Raji (cell line): Measurements from ENCODE around the gene SPR.

Source experiments
- POLR2A ChIP-seq: IDR thresholded peaks from 2 replicates; pipeline ENCODE4 v1.6.1; 2011; ENCODE audit warnings: low read depth, low read length, control low read depth; ENCODE audit not compliant: insufficient read depth

Gene SPR

GRCh38 chr2:72887032-72887739, at the start of gene SPR:
Gene SPR, plus strand, starts transcription at chr2:72887408. Its CDS starts 25 bp downstream, at chr2:72887433.
- no peak for TF ChIP-seq POLR2A

- TF ChIP-seq POLR2A: no peak
Measured at GRCh38 chr2:72840066-72840465, 47.1 kb upstream of the SPR start.

- TF ChIP-seq POLR2A: no peak
Measured at GRCh38 chr2:72841462-72842125, 45.6 kb upstream of the SPR start.

GRCh38 chr2:72843301-72843700, 43.9 kb upstream of the SPR start:
- TF ChIP-seq POLR2A: no peak

GRCh38 chr2:72846171-72847095, 40.8 kb upstream of the SPR start:
- TF ChIP-seq POLR2A: no peak

- TF ChIP-seq POLR2A: no peak
Measured at GRCh38 chr2:72847534-72848315, 39.5 kb upstream of the SPR start.

GRCh38 chr2:72848436-72849137, 38.6 kb upstream of the SPR start:
- TF ChIP-seq POLR2A: no peak

GRCh38 chr2:72849138-72849462, 38.1 kb upstream of the SPR start:
- no peak for TF ChIP-seq POLR2A

- TF ChIP-seq POLR2A: no peak
Measured at GRCh38 chr2:72851333-72851732, 35.9 kb upstream of the SPR start.

GRCh38 chr2:72859831-72860262, 27.4 kb upstream of the SPR start:
- TF ChIP-seq POLR2A: no peak

GRCh38 chr2:72862239-72862988, 24.8 kb upstream of the SPR start:
- no peak for TF ChIP-seq POLR2A

- no peak for TF ChIP-seq POLR2A
Measured at GRCh38 chr2:72863046-72863445, 24.2 kb upstream of the SPR start.

- TF ChIP-seq POLR2A: no peak
Measured at GRCh38 chr2:72864500-72864899, 22.7 kb upstream of the SPR start.

GRCh38 chr2:72871060-72871459, 16.1 kb upstream of the SPR start:
- no peak for TF ChIP-seq POLR2A

- no peak for TF ChIP-seq POLR2A
Measured at GRCh38 chr2:72871880-72872279, 15.3 kb upstream of the SPR start.
